Activated T-cell treated with anti-CD3 and anti-CD28 coated beads, Interleukin-2, amount 50 U/mL, for 24 hours (primary cell): Measurements from ENCODE around the gene SCAPER.
A peak's percentile ranks its signal among the peaks of the same experiment; 100 is the strongest.

Source experiments
- DNase-seq: peaks from one replicate; pipeline ENCODE4 v3.0.0-alpha.2; 2020
- H3K27ac Mint-ChIP-seq: 2 replicates; pipeline ENCODE4 v1.8.0; 2020; ENCODE audit warnings: mild to moderate bottlenecking, mixed read lengths
- H3K27me3 Mint-ChIP-seq: 2 replicates; pipeline ENCODE4 v1.8.0; 2020; ENCODE audit warnings: mixed read lengths
- H3K36me3 Mint-ChIP-seq: 2 replicates; pipeline ENCODE4 v1.8.0; 2020; ENCODE audit warnings: low read depth, mixed read lengths
- H3K4me1 Mint-ChIP-seq: 2 replicates; pipeline ENCODE4 v1.8.0; 2020; ENCODE audit warnings: low read depth, mixed read lengths
- H3K4me3 Mint-ChIP-seq: 2 replicates; pipeline ENCODE4 v1.8.0; 2020; ENCODE audit warnings: mild to moderate bottlenecking, moderate library complexity, mixed read lengths
- H3K9me3 Mint-ChIP-seq: 2 replicates; pipeline ENCODE4 v1.8.0; 2020; ENCODE audit warnings: mixed read lengths

Gene SCAPER

DNA sequence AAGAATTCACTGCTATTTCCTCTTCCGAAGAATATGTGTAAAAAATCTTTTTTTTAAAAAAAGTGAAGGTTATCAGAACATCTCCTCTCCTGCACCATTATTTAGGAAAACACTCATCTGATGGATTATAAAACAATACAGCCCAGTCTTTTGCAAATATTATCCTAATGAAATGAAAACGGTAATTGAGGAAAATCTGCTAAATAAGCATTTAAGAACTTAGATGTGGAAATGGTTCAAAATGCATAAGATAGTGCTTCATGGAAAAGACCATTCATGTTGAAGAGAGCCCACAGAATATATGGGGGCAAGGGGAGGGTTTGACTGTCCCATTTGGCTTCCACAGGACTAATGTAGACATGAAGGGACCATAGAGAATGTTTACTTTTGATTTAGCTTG lies 520.7 kb downstream of the SCAPER start:
- no peak overlapping the region for H3K4me3 Mint-ChIP-seq
- no peak for DNase-seq
- peaks cover 7% of the 10 kb centered on the region for H3K4me1 Mint-ChIP-seq
- no peaks in the 10 kb centered on the region for H3K9me3 Mint-ChIP-seq
- H3K36me3 Mint-ChIP-seq = peaks cover 23% of the 10 kb centered on the region
- H3K27ac Mint-ChIP-seq = no peak overlapping the region
- H3K27me3 Mint-ChIP-seq = no peaks in the 10 kb centered on the region

DNA sequence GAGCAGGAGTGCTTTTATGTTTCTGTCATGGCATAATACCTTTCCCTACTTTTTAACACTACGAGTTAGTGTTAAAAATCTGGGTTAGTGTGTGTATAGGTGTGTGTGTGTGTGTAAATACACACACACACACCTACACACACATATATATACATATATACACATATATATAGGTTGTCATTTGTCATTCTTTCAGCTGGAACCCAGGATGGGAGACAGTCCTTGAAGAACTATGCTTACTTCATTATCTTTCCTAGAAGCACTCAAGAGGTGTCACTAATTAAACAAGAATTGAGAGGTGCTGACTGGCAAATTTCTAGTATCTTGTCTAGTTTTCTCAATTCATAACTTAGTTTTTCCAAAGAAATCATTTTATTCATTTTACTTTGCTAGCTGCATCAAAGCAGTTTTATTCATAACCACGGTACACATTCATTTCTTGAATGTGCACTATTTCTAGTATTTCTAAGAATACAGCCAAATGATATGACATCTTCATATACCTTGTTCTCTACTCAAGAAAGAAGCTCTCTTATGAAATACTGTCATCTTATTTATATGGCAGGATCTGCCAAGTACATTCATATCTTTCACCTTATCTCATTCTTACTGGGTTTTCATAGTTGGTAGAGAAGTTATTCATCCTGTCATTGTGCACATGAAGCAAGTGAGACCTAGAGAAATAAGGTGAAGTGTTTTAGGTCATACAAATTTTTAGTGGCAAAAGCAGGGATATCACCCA lies 522.0 kb downstream of the SCAPER start:
- no peaks in the 10 kb centered on the region for H3K9me3 Mint-ChIP-seq
- H3K27me3 Mint-ChIP-seq = no peaks in the 10 kb centered on the region
- H3K36me3 Mint-ChIP-seq = peaks cover 20% of the 10 kb centered on the region
- H3K27ac Mint-ChIP-seq = peak overlapping the region; percentile 66
- DNase-seq = no peak
- H3K4me1 Mint-ChIP-seq = peaks cover 7% of the 10 kb centered on the region
- H3K4me3 Mint-ChIP-seq = no peak overlapping the region

DNA sequence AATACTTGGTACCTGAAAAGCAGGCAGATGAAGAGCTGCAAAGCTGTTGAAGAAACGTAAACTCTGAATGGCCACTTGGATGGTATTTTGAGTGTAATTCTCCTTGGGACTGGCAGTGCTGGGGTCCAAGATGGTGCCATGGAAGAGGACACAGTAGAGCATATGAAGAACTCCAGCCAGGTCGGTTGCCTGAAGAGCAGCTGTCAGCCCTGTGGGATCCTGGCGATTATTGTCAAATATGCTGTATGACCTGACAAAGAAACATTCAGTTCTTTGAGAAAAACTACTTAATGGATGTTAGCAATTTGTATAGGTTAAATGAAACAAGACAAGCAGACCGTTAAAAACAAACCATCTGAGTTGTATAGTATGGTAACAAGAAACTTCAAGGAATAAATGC lies 523.8 kb downstream of the SCAPER start:
- Mint-ChIP-seq H3K27me3 (no peaks in the 10 kb centered on the region), H3K4me3 (no peak overlapping the region)

DNA sequence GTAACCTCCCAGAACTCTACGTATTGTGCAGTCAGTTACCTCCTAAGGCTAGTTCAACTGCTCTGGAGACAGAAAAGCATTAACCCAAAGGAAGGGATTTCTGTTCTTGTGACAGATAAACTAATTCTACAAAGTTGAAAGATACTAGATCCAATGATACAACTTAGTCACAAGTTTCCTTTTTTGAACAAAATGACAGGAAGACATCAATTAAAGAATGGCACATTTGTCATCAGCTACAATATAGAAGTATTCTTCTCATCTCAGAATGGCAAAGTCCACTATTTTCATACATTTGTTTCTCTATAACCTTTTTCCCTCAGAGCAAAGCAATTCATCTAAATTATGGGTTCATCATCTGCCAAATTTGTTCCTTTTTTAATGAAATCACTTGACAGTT lies 524.9 kb downstream of the SCAPER start:
- Mint-ChIP-seq H3K36me3 (peaks cover 26% of the 10 kb centered on the region), H3K27ac (no peak overlapping the region), H3K4me1 (peaks cover 7% of the 10 kb centered on the region), H3K4me3 (no peak overlapping the region), H3K9me3 (no peaks in the 10 kb centered on the region), H3K27me3 (no peaks in the 10 kb centered on the region)
- DNase-seq = no peak

More for the DNA sequence above, 523.8 kb downstream of the SCAPER start:
- Mint-ChIP-seq H3K36me3 (peaks cover 27% of the 10 kb centered on the region), H3K4me1 (peaks cover 7% of the 10 kb centered on the region), H3K9me3 (no peaks in the 10 kb centered on the region), H3K27ac (no peak overlapping the region)
- no peak for DNase-seq

DNA sequence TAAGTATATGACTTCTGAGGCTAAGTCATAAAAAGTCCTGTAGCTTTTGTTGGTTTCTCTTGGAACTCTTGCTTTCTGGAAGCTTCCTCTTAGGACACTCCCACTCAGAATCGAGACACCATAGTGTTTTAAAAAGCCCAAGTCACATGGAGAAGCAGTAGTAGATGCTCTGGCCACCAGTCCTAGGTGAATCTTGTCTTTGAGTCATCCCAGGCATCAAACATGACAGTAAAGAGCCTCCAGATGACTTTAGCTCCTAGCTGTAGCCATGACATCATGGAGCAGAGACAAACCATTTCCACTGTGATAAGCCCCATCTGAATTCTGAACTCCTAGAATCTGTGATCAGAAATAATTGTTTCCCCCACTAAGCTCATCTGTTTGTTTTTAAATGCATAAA lies 526.4 kb downstream of the SCAPER start:
- DNase-seq = no peak
- H3K36me3 Mint-ChIP-seq = peaks cover 29% of the 10 kb centered on the region
- H3K27ac Mint-ChIP-seq = no peak overlapping the region
- H3K4me3 Mint-ChIP-seq = no peak overlapping the region
- H3K4me1 Mint-ChIP-seq = peaks cover 7% of the 10 kb centered on the region
- no peaks in the 10 kb centered on the region for H3K27me3 Mint-ChIP-seq
- no peaks in the 10 kb centered on the region for H3K9me3 Mint-ChIP-seq

DNA sequence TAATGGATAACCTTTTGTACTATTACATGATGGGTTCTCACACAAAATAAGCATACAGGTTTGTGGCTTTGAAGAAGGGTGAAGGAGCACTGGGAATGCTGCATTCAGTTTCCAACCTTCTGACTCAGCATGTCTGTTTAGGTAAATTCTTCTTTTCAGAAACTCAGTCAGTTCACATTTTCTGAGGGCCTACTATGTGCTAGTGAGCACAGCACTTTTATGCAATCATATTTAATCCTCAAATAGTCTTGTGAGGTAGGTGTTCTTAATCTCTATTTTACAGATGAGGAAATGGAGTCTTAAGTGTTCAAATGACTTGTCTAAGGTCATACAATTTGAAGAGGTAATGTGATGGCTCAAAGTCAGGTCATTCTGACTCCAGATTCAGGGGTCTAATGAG lies 527.4 kb downstream of the SCAPER start:
- no peak overlapping the region for H3K4me3 Mint-ChIP-seq
- H3K27me3 Mint-ChIP-seq = no peaks in the 10 kb centered on the region
- H3K36me3 Mint-ChIP-seq = peaks cover 35% of the 10 kb centered on the region
- H3K4me1 Mint-ChIP-seq = peaks cover 3% of the 10 kb centered on the region
- no peak overlapping the region for H3K27ac Mint-ChIP-seq
- DNase-seq = no peak
- H3K9me3 Mint-ChIP-seq = no peaks in the 10 kb centered on the region

DNA sequence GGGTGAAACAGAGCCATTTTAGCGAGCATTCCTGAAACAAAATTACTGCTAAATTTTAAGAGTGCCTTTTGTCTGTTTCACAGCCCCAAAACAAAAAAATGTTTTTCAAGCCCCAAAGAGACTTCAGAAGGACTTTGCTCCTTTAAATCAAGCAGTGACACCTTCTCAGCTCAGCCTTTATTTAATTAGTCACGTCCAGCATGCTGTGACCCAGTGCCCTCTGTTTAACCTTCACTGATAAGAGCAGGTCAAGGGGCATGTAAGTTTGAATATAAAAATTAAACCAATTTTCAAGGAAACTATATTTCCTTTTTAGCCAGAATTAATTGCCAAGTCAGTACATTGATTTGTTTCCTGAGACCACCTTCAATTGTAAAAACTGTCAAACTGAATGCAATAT lies 527.9 kb downstream of the SCAPER start:
- Mint-ChIP-seq H3K4me3 (no peak overlapping the region), H3K9me3 (no peaks in the 10 kb centered on the region), H3K4me1 (no peaks in the 10 kb centered on the region), H3K27me3 (no peaks in the 10 kb centered on the region), H3K27ac (no peak overlapping the region), H3K36me3 (peaks cover 40% of the 10 kb centered on the region)
- no peak for DNase-seq

DNA sequence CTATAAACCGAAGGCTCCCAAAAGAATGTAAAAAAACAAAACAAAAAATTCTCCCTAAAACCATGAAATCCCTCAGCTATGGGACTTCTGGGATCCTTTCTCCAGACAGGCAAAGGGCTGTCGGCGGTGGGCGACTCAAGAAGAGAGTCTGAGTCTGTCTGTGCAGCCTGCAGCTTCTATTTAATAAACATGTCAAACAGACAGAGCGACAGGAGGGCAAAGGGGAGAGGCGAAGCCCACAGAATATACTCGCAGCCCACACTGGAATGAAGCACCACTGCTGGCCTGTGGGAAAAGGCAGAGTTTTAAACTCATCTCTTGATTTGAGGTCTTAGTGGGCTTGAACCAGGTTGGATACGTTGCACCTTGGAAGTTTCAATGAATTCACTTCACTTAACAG lies 528.3 kb downstream of the SCAPER start:
- Mint-ChIP-seq H3K27me3 (no peaks in the 10 kb centered on the region), H3K4me1 (no peaks in the 10 kb centered on the region), H3K9me3 (no peaks in the 10 kb centered on the region), H3K27ac (no peak overlapping the region), H3K4me3 (no peak overlapping the region), H3K36me3 (peaks cover 44% of the 10 kb centered on the region)
- DNase-seq = no peak

DNA sequence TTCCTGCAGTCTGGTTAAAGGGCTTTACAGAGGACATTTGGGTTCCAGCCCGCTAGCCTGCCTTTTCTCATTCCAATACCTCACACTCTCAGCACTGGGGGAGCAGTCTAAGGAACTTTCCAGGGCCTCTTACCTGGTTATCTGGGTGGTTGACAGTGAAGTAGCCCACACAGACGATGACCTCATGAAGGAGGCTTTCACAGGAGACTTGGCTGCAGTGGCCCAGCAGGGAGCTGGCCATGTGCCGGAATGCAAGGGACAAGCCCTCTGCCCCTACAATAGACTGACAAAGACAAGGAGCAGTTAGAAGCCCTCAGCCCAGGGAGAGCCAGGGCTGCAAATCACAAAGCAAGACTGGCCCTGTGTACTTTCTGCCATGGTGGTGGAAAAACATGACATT lies 529.1 kb downstream of the SCAPER start:
- H3K27me3 Mint-ChIP-seq = no peaks in the 10 kb centered on the region
- peaks cover 40% of the 10 kb centered on the region for H3K36me3 Mint-ChIP-seq
- H3K4me3 Mint-ChIP-seq = no peak overlapping the region
- no peaks in the 10 kb centered on the region for H3K4me1 Mint-ChIP-seq
- no peak overlapping the region for H3K27ac Mint-ChIP-seq
- H3K9me3 Mint-ChIP-seq = no peaks in the 10 kb centered on the region
- DNase-seq = no peak

DNA sequence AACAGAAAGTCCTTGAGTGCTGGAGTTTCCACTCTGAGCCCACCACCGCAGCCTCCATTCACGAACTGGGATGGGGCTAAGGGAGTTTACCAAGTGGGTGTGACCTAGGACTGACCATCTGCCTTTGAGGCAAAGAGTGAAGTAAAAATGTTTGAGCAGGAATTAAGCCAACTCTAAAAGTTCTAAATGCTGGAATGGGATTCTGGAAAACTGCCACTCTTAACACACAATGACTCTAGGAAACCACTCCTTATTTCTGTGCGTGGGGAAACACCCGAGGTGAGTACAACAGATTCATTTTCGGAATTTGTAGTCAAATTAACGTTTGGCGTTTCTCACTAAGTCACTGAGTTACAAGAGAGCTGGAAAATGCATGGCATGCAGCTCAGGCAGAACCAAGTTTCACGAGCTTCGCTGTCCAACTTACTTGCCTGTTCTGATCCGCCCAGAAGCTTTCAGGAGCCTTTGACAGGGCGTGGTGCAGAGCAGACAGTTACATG lies 537.0 kb downstream of the SCAPER start:
- H3K27me3 Mint-ChIP-seq = no peaks in the 10 kb centered on the region
- no peak overlapping the region for H3K4me3 Mint-ChIP-seq
- H3K27ac Mint-ChIP-seq = no peak overlapping the region
- no peak for DNase-seq
- peaks cover 13% of the 10 kb centered on the region for H3K36me3 Mint-ChIP-seq
- no peaks in the 10 kb centered on the region for H3K9me3 Mint-ChIP-seq
- no peaks in the 10 kb centered on the region for H3K4me1 Mint-ChIP-seq

DNA sequence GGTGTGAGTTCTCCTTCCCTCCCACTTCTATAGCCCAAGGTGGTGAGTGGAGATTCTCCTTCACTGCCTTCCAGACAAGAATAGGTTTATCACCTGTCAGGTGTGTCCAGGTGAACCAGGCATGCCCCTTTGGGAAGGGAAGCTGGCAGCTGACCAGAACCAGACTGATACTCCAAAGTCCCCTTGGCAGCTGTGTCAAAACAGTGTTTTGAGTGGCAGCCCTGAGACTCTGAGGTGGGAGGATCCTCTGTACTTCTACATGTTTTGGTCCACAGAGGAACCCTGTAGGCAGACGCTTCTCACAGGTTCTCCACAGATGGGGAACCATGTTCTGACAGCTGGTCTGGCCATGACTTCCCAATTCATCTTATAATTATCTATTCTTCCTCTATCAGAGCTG lies 538.4 kb downstream of the SCAPER start:
- H3K4me1 Mint-ChIP-seq = no peaks in the 10 kb centered on the region
- no peak overlapping the region for H3K27ac Mint-ChIP-seq
- DNase-seq = no peak
- H3K9me3 Mint-ChIP-seq = no peaks in the 10 kb centered on the region
- H3K27me3 Mint-ChIP-seq = no peaks in the 10 kb centered on the region
- H3K4me3 Mint-ChIP-seq = no peak overlapping the region
- peaks cover 3% of the 10 kb centered on the region for H3K36me3 Mint-ChIP-seq

DNA sequence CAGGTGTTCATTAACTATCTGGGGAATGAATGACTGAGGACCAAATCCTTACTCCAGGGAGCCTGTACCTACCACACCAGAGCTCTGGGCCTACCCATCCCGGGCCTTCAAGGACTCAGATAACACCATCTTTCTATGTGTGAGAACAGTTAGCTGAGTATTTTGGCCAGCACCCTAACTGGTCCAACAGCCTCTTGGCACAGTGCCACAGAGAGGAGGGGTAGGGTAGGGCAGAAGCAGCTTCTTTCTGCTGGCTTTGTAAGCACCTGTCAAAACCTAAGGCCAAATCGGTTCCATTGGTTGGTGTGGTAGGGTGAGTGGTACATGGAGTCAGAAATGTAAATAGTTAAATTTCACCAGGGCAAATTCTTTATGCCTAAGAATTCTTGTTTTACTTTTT lies 541.9 kb downstream of the SCAPER start:
- Mint-ChIP-seq H3K9me3 (no peaks in the 10 kb centered on the region), H3K36me3 (peaks cover 3% of the 10 kb centered on the region), H3K4me1 (no peaks in the 10 kb centered on the region), H3K27me3 (no peaks in the 10 kb centered on the region), H3K4me3 (no peak overlapping the region), H3K27ac (no peak overlapping the region)
- no peak for DNase-seq

DNA sequence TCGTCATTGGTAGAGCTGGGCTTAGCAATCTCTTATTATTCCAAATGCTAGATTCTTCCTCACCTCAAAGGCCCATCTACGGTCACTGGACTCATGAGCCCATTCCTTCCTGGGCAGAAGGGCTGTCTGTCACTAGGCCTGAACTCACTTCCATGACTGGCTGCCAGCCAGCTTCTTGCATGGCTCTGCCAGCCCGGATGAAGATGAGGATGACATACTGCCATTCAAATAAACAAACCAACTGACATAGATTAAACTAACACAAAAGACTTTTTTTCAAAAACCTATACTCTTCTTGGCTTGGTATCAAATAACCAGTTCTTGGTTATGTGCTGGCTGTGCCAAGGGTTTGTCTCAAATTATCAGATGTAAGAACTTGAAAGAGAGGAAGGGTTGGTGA lies 544.7 kb downstream of the SCAPER start:
- Mint-ChIP-seq H3K9me3 (no peaks in the 10 kb centered on the region), H3K36me3 (peaks cover under 1% of the 10 kb centered on the region), H3K27ac (no peak overlapping the region), H3K4me1 (no peaks in the 10 kb centered on the region), H3K27me3 (no peaks in the 10 kb centered on the region), H3K4me3 (no peak overlapping the region)
- DNase-seq = no peak

DNA sequence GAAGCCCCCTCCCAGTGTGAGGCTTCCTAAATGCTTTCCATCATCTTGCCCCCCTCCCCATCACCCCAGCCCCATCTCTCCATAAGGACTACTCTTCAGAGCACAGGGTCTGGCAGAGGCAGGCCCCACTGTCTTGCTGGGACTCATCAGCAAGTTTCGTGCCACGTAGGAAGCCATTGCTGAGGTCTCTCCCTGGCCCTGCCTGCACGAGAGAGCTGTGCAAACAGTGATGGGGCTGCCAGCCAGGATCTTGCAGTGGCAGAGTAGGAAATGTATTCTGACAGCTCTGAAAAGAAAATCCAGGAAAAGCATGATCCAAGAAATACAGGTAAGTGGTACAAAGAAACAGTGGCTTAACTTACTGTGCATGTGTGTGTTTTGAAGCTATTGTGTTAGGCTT lies 546.0 kb downstream of the SCAPER start:
- Mint-ChIP-seq H3K27ac (no peak overlapping the region), H3K36me3 (no peaks in the 10 kb centered on the region)

DNA sequence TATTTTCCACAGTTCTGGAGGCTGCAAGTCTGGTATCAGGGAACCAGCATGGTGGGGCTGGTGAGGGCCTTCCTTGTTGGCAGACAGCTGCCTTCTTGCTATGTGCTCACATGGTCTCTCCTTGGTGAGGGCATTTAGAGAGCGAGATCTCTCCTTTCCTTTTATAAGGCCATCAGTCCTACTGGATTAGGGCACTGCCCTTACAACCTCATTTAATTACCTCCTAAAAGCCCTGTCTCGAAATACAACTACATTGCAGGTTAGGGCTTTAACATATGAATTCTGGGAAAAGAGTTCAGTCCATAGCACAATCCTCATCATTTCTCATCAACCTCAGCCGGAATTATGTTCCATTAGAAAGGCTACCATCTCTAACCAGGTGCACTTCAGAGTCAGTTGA lies 546.7 kb downstream of the SCAPER start:
- Mint-ChIP-seq H3K9me3 (no peaks in the 10 kb centered on the region), H3K4me1 (no peaks in the 10 kb centered on the region), H3K36me3 (no peaks in the 10 kb centered on the region), H3K4me3 (no peak overlapping the region), H3K27ac (no peak overlapping the region), H3K27me3 (no peaks in the 10 kb centered on the region)
- DNase-seq = no peak

More for the DNA sequence above, 546.0 kb downstream of the SCAPER start:
- Mint-ChIP-seq H3K4me3 (no peak overlapping the region), H3K9me3 (no peaks in the 10 kb centered on the region), H3K4me1 (no peaks in the 10 kb centered on the region), H3K27me3 (no peaks in the 10 kb centered on the region)
- no peak for DNase-seq
